Left ventricle myocardium inferior (tissue), 1 donor: ENCODE measurements around the gene ANAPC16. TPM values are rescaled to one million over a fixed set of nuclear protein-coding genes. Genes with fewer than 3 reads are reported as not detected.

Source experiments
- DNase-seq: peaks from one replicate; pipeline ENCODE4 v3.0.0-alpha.2; 2020
- H3K27ac ChIP-seq: fragments of 200-600 bp; replicated peaks from 2 replicates; pipeline ENCODE4 v1.8.0; 2021
- H3K27me3 ChIP-seq: fragments of 200-600 bp; 2 replicates; pipeline ENCODE4 v1.8.0; 2021; ENCODE audit warnings: low read depth
- H3K36me3 ChIP-seq: fragments of 200-600 bp; 2 replicates; pipeline ENCODE4 v1.8.0; 2021
- H3K4me1 ChIP-seq: fragments of 200-600 bp; 2 replicates; pipeline ENCODE4 v1.8.0; 2021
- H3K4me3 ChIP-seq: fragments of 200-600 bp; 2 replicates; pipeline ENCODE4 v1.8.0; 2021; ENCODE audit warnings: mild to moderate bottlenecking, moderate library complexity
- H3K9me3 ChIP-seq: fragments of 200-600 bp; replicated peaks from 2 replicates; pipeline ENCODE4 v1.8.0; 2021
- intact Hi-C: fragments of 100-400 bp; cut with micrococcal nuclease; formaldehyde crosslinking; loops from one replicate; pipeline ENCODE4 v1.11.0; 2022
- total RNA-seq: library from RNA; stranded (reverse); fragmentation: NEBNext Ultra II Directional; extraction: Animal tissue kit (Norgen Biotek cat#: 25700); gene quantifications from one replicate; pipeline ENCODE4 v1.2.1, GENCODE V29; 2021
- TF ChIP-seq, protein P1 (sequence below): fragments of 200-600 bp; IDR thresholded peaks from 2 replicates; pipeline ENCODE4 v1.8.0; 2021; ENCODE audit warnings: antibody characterized with exemption, mild to moderate bottlenecking, borderline replicate concordance
- donor health status: DM: no; HTN: yes; CAD: no; lungs with severe emphysema.

ANAPC16 gene
- total RNA-seq, 1 donor from 2014 or later = 256 TPM

- no peaks in the 10 kb centered on the region for H3K36me3 ChIP-seq
- H3K9me3 ChIP-seq = no peaks in the 10 kb centered on the region
- TF ChIP-seq, protein P1, sequence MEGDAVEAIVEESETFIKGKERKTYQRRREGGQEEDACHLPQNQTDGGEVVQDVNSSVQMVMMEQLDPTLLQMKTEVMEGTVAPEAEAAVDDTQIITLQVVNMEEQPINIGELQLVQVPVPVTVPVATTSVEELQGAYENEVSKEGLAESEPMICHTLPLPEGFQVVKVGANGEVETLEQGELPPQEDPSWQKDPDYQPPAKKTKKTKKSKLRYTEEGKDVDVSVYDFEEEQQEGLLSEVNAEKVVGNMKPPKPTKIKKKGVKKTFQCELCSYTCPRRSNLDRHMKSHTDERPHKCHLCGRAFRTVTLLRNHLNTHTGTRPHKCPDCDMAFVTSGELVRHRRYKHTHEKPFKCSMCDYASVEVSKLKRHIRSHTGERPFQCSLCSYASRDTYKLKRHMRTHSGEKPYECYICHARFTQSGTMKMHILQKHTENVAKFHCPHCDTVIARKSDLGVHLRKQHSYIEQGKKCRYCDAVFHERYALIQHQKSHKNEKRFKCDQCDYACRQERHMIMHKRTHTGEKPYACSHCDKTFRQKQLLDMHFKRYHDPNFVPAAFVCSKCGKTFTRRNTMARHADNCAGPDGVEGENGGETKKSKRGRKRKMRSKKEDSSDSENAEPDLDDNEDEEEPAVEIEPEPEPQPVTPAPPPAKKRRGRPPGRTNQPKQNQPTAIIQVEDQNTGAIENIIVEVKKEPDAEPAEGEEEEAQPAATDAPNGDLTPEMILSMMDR = no peak
- intact Hi-C loops = no loop called here
- no peak for DNase-seq
- peaks cover 96% of the 10 kb centered on the region for H3K4me1 ChIP-seq
- H3K4me3 ChIP-seq = no peak overlapping the region
- H3K27me3 ChIP-seq = no peaks in the 10 kb centered on the region
- H3K27ac ChIP-seq = peak overlapping the region; percentile 97
Observed at GRCh38 chr10:72258617-72259016, 42.8 kb downstream of the ANAPC16 start.

DNA sequence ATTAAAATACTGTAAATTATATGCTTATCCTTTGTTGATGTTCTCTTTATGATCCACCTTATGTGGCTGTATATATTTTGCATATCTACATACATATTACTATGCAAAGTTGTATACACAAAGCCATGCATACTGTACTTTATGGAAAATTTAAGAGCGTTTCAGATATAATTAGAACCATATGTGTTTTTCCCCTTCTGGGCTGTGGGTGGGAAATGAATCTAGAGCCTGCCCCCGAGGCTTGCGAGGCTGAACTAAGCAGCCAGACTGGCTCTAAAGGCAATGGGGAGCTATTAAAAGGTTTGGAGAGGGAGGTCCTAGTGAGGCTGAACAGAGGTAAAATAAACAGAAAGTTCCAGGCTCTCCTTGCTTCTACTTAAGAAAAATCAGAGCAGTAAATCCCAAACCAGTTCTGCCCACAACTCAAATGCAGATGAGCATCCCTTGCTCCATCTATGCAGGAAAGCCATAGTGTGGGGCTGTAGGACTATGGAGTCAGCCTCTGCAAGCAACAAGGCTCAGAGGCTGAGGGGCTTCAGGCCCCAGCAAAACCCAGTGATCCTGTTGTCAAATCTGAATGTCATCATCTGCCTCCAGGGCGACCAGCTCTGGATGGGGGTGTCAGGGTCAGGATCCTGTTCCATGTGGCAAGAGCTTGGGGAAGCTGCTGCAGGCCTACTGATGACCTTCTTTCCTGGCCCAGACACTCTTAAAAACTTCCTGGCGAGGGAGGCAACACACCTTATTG is 43.9 kb downstream of the ANAPC16 start:
- H3K4me3 ChIP-seq = peak overlapping the region; percentile 8
- peak overlapping the region; percentile 97 for H3K27ac ChIP-seq
- H3K36me3 ChIP-seq = no peaks in the 10 kb centered on the region
- intact Hi-C loops = no loop called here
- peaks cover 88% of the 10 kb centered on the region for H3K4me1 ChIP-seq
- TF ChIP-seq, protein P1 = no peak
- H3K27me3 ChIP-seq = no peaks in the 10 kb centered on the region
- no peak for DNase-seq
- no peaks in the 10 kb centered on the region for H3K9me3 ChIP-seq

DNA sequence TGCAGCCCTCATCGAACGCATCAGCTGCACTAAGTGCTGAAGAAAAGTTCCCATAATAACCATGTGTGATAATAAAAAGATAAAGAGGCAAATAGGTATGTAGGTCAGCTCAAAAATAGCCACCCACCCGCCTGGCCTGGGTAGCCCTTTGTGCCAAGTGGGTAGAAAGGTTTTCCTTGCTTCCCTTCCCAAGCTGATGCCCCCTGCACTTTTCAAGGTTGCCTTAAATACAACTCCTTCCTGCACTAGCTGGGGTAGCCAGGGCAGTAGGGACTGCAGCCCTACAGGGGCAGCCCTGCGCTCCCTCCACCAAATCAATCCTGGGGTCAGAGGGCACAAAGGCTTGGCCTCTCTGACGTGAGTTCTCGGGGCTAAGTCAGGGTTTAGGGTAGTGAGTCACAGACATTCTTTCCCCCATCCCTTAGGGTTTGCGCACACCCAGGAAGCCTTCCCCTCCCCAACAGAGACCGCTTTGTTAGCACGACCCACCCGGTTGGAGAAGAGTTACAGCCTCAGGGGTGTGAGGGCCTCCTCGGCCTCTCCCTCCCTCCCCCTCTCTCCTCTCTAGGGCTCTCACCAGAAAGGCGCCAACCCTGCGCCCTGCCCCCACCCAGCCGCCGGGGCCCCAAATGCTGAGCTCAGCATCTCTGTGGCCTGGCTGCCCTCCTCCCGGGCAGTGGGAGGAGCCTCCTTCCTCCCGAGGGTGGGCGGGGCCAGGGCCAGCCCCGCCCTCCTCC is 44.6 kb downstream of the ANAPC16 start:
- Histone ChIP-seq H3K4me3 (peak overlapping the region; percentile 64), H3K9me3 (no peaks in the 10 kb centered on the region), H3K27ac (peak overlapping the region; percentile 97), H3K36me3 (no peaks in the 10 kb centered on the region), H3K27me3 (no peaks in the 10 kb centered on the region), H3K4me1 (peaks cover 81% of the 10 kb centered on the region)
- peak; percentile 88 for DNase-seq
- intact Hi-C loops = no loop called here
- TF ChIP-seq, protein P1 = no peak

- no peaks in the 10 kb centered on the region for H3K27me3 ChIP-seq
- intact Hi-C loops = no loop called here
- TF ChIP-seq, protein P1 = no peak
- peaks cover 73% of the 10 kb centered on the region for H3K4me1 ChIP-seq
- no peaks in the 10 kb centered on the region for H3K9me3 ChIP-seq
- peak overlapping the region; percentile 97 for H3K27ac ChIP-seq
- no peak for DNase-seq
- no peaks in the 10 kb centered on the region for H3K36me3 ChIP-seq
- peak overlapping the region; percentile 64 for H3K4me3 ChIP-seq
Observed at GRCh38 chr10:72260976-72261783, 45.4 kb downstream of the ANAPC16 start.

DNA sequence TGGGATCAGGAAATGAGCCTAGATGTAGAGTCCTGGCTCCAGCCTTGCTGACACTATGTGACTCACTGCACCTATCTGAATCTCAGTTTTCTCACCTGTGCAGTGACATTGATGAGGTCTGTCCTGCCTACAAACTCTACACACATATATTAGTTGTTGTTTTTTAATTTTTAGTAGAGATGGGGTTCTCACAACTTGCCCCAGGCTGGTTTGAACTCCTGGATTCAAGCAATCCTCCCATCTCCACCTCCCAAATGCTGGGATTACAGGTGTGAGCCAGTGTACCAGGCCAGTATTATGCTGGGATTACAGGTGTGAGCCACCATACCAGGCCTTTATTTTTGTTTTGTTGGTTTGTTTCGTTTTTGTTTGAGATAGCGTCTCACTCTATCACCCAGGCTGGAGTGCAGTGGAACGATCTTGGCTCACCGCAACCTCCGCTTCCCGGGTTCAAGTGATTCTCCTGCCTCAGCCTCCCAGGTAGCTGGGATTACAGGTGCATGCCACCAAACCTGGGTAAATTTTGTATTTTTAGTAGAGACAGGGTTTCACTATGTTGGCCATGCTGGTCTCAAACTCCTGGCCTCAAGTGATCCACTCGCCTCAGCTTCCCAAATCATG is 46.1 kb downstream of the ANAPC16 start:
- intact Hi-C loops = no loop called here
- no peaks in the 10 kb centered on the region for H3K27me3 ChIP-seq
- no peaks in the 10 kb centered on the region for H3K9me3 ChIP-seq
- H3K4me3 ChIP-seq = peak overlapping the region; percentile 64
- DNase-seq = no peak
- peak overlapping the region; percentile 97 for H3K27ac ChIP-seq
- no peaks in the 10 kb centered on the region for H3K36me3 ChIP-seq
- TF ChIP-seq, protein P1 = no peak
- peaks cover 66% of the 10 kb centered on the region for H3K4me1 ChIP-seq
